HepG2 (cell line): Measurements from ENCODE around the gene STXBP4. TPM values are rescaled to one million over a fixed set of nuclear protein-coding genes. Genes with fewer than 3 reads are reported as not detected.

ENCODE experiments used
- ATAC-seq: fragments of 200-7000 bp; cut with Tn5 transposase; 3 replicates; pipeline ENCODE4 v1.9.1; 2020; ENCODE audit warnings: mild to moderate bottlenecking, moderate library complexity
- BruUV-seq: library from RNA; stranded (reverse); fragments of 400-500 nt; replicated peaks from 2 replicates; lab custom pipeline; 2021; lab: Mats Ljungman, UMichigan
- CTCF ChIA-PET: fragments of 300-600 bp; formaldehyde crosslinking; extraction: SDS; loops from one replicate; lab custom pipeline; 2021; ENCODE audit warnings: low total read pairs, inconsistent platforms, low intra/inter-chr PET ratio; lab: Yijun Ruan, JAX
- POLR2A ChIA-PET: fragments of 350-600 bp; sonication (Branson Sonifier 250); formaldehyde crosslinking; loops from one replicate; lab custom pipeline; 2020; ENCODE audit warnings: antibody characterized with exemption, inconsistent platforms; lab: Yijun Ruan, JAX
- DNase-seq: peaks from one replicate; pipeline ENCODE4 v3.0.0-alpha.2; 2015; ENCODE audit warnings: low spot score
- FAIRE-seq: peaks from 3 replicates; lab custom pipeline; 2011; peaks lifted over from hg19 to GRCh38; lab: Jason Lieb, UNC
- H2AFZ ChIP-seq: one replicate; pipeline ENCODE4 v1.6.1; 2011; ENCODE audit warnings: low read length, inconsistent platforms
- H3K27ac ChIP-seq: fragments of 300-600 bp; 3 replicates; pipeline ENCODE4 v1.8.0; 2011; ENCODE audit warnings: mixed run types, mild to moderate bottlenecking, mixed read lengths, low read length, inconsistent platforms; ENCODE audit not compliant: insufficient read depth; ENCODE audit errors: extremely low read length
- H3K27me3 ChIP-seq, 2 experiments: fragments of 200-600 bp in 1 of 2; 2 replicates in 1 of 2; 3 replicates in 1 of 2; pipeline versions ENCODE4 v1.6.0 to v1.8.0; 2011; ENCODE audit warnings: low read length in 2 of 2, mild to moderate bottlenecking in 2 of 2, moderate library complexity in 2 of 2, inconsistent platforms in 1 of 2; ENCODE audit not compliant: insufficient read depth in 2 of 2, control insufficient read depth in 1 of 2
- H3K36me3 ChIP-seq, 2 experiments: fragments of 200-600 bp in 1 of 2; replicated peaks in 1 of 2; 2 replicates in 1 of 2; 3 replicates in 1 of 2; pipeline versions ENCODE4 v1.5.1 to v1.8.0; 2011; ENCODE audit warnings: low read length in 2 of 2, inconsistent platforms in 1 of 2; ENCODE audit not compliant: insufficient read depth in 2 of 2, control insufficient read depth in 1 of 2
- H3K4me1 ChIP-seq: 2 replicates; pipeline ENCODE4 v1.5.1; 2012; ENCODE audit warnings: low read length, inconsistent platforms; ENCODE audit not compliant: insufficient read depth
- H3K4me2 ChIP-seq: 2 replicates; pipeline ENCODE4 v1.6.0; 2011; ENCODE audit warnings: low read depth, low read length, inconsistent platforms
- H3K4me3 ChIP-seq, 3 experiments: fragments of 200-600 bp in 1 of 3; sonication (generic), shearing (Covaris generic) in 1 of 3; replicated peaks in 1 of 3; 2 replicates each; pipeline ENCODE4 v1.5.1; 2011 to 2016; ENCODE audit warnings: low read length in 3 of 3, inconsistent platforms in 2 of 3, low read depth in 2 of 3, mild to moderate bottlenecking in 2 of 3, control low read depth in 1 of 3, mixed read lengths in 1 of 3; ENCODE audit not compliant: insufficient read depth in 1 of 3
- H3K79me2 ChIP-seq: one replicate; pipeline ENCODE4 v1.6.1; 2011; ENCODE audit warnings: low read length, inconsistent platforms; ENCODE audit not compliant: insufficient read depth
- H3K9ac ChIP-seq: 2 replicates; pipeline ENCODE4 v1.6.0; 2011; ENCODE audit warnings: mild to moderate bottlenecking, low read depth, low read length, inconsistent platforms; ENCODE audit not compliant: insufficient read depth
- H3K9me3 ChIP-seq: 2 replicates; pipeline ENCODE4 v1.5.1; 2012; ENCODE audit warnings: mild to moderate bottlenecking, low read length
- H4K20me1 ChIP-seq: 2 replicates; pipeline ENCODE4 v1.6.0; 2011; ENCODE audit warnings: inconsistent platforms, mild to moderate bottlenecking, low read length, moderate library complexity; ENCODE audit not compliant: insufficient read depth
- JUND ChIP-seq: sonication (generic); formaldehyde crosslinking; IDR thresholded peaks from 2 replicates; pipeline ENCODE4 v1.8.0; 2022; ENCODE audit warnings: mild to moderate bottlenecking, missing genetic modification reagents
- SRF ChIP-seq: IDR thresholded peaks from 2 replicates; pipeline ENCODE4 v1.6.1; 2011; ENCODE audit warnings: mild to moderate bottlenecking, low read depth, low read length, moderate library complexity
- ZNF232 ChIP-seq: sonication (generic); formaldehyde crosslinking; IDR thresholded peaks from 2 replicates; pipeline ENCODE4 v1.4.0; 2020; ENCODE audit warnings: missing genetic modification reagents, borderline replicate concordance
- WGBS: methylation state at CpG from one replicate; pipeline ENCODE4 v1.1.6; 2017; ENCODE audit warnings: low lambda C conversion rate; 5-methylcytosine and 5-hydroxymethylcytosine counted together
- in situ Hi-C: cut with HindIII; loops from 2 replicates; pipeline ENCODE4 v1.10.0; 2017; ENCODE audit warnings: low pct_unique_long_range_greater_than_20kb; ENCODE audit not compliant: extremely low pct_ligation_motif_present
- intact Hi-C: fragments of 100-400 bp; cut with micrococcal nuclease; formaldehyde crosslinking; loops from one replicate; pipeline ENCODE4 v1.10.0; 2022; ENCODE audit not compliant: unreplicated experiment
- polyA plus RNA-seq, 8 experiments: library from polyadenylated mRNA; depleted of rRNA in 3 of 8; stranded (reverse) in 7 of 8; unstranded in 1 of 8; fragments of >200 nt; fragmentation: Illumina TruSeq in 4 of 8; extraction: Trizol in 4 of 8; gene quantifications; 2 replicates each; pipeline versions ENCODE4 v1.2.1 to v1.2.3, GENCODE V29; 2011 to 2016; ENCODE audit warnings: low read depth in 4 of 8, missing spikeins in 1 of 8, mixed read lengths in 1 of 8; ENCODE audit not compliant: insufficient read depth in 1 of 8
- total RNA-seq, 5 experiments: library from RNA; depleted of rRNA; stranded (reverse); fragments of >200 nt; fragmentation: Illumina TruSeq; extraction: Trizol; gene quantifications; 2 replicates each; pipeline ENCODE4 v1.2.3, GENCODE V29; 2016; ENCODE audit warnings: low read depth in 1 of 5
- TF ChIP-seq, protein P1 (sequence below): sonication (generic); formaldehyde crosslinking; IDR thresholded peaks from 2 replicates; pipeline ENCODE4 v1.4.0; 2020; ENCODE audit warnings: mild to moderate bottlenecking, missing genetic modification reagents
- TF ChIP-seq, protein P2 (sequence below): sonication (generic); formaldehyde crosslinking; IDR thresholded peaks from 2 replicates; pipeline ENCODE4 v1.8.0; 2022; ENCODE audit warnings: mild to moderate bottlenecking, missing genetic modification reagents
- TF ChIP-seq, protein P3 (sequence below): sonication (generic); formaldehyde crosslinking; IDR thresholded peaks from 2 replicates; pipeline ENCODE4 v1.9.0; 2022; ENCODE audit warnings: missing genetic modification reagents, mild to moderate bottlenecking, borderline replicate concordance
- TF ChIP-seq, protein P4 (sequence below): sonication (generic); formaldehyde crosslinking; IDR thresholded peaks from 2 replicates; pipeline ENCODE4 v1.8.1; 2023; ENCODE audit warnings: mild to moderate bottlenecking, missing genetic modification reagents

The STXBP4 gene
- total and polyA plus RNA-seq, 2 of the 13 experiments (the other 11 are each of a cell fraction or from before 2014, with no cell fraction given) = 8.5 to 36.1 TPM

DNA sequence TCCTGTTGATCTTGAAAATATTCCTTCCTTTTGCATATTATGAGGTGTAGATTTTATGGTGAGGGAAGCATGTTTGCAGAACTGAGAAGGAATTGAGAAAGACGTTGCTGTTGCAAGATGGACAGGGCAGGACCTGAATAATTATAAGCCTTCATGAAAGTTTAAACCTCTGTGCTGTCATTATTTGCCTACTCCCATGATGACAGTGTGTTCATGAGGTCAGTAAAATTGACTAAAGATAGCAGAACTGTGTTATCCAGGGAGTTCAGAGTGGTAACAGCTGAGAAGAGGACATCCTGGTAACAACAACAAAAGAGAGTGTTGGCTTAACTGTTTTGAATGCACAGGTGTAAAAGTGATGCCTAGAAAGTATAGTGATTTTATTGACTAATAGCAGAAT lies 250.9 kb downstream of the STXBP4 start:
- H3K36me3 ChIP-seq = no peaks in the 10 kb centered on the region
- H3K79me2 ChIP-seq = no peaks in the 10 kb centered on the region
- ATAC-seq (no peak), FAIRE-seq (no peak), DNase-seq (no peak)
- no TSS peak for BruUV-seq
- no peak overlapping the region for H2AFZ ChIP-seq
- no peak overlapping the region for H3K4me3 ChIP-seq
- peaks cover 6% of the 10 kb centered on the region; the same call in 1 of the 2 replicates for H3K4me1 ChIP-seq
- ChIA-PET POLR2A (no interaction called here), CTCF (no interaction called here)
- in situ Hi-C loops (no loop called here), intact Hi-C loops (no loop called here)
- WGBS = 5% methylated on average over 1 of the region's 1 CpG
- no peak overlapping the region for H3K27ac ChIP-seq
- H3K27me3 ChIP-seq = peaks cover 0 to 1% of the 10 kb centered on the region in 2 experiments; a peak in 3 of 5 replicates
- H3K9ac ChIP-seq = no peak overlapping the region
- no peaks in the 10 kb centered on the region for H4K20me1 ChIP-seq
- no peak overlapping the region for H3K4me2 ChIP-seq
- TF ChIP-seq ZNF232 = no peak
- TF ChIP-seq, protein P1, sequence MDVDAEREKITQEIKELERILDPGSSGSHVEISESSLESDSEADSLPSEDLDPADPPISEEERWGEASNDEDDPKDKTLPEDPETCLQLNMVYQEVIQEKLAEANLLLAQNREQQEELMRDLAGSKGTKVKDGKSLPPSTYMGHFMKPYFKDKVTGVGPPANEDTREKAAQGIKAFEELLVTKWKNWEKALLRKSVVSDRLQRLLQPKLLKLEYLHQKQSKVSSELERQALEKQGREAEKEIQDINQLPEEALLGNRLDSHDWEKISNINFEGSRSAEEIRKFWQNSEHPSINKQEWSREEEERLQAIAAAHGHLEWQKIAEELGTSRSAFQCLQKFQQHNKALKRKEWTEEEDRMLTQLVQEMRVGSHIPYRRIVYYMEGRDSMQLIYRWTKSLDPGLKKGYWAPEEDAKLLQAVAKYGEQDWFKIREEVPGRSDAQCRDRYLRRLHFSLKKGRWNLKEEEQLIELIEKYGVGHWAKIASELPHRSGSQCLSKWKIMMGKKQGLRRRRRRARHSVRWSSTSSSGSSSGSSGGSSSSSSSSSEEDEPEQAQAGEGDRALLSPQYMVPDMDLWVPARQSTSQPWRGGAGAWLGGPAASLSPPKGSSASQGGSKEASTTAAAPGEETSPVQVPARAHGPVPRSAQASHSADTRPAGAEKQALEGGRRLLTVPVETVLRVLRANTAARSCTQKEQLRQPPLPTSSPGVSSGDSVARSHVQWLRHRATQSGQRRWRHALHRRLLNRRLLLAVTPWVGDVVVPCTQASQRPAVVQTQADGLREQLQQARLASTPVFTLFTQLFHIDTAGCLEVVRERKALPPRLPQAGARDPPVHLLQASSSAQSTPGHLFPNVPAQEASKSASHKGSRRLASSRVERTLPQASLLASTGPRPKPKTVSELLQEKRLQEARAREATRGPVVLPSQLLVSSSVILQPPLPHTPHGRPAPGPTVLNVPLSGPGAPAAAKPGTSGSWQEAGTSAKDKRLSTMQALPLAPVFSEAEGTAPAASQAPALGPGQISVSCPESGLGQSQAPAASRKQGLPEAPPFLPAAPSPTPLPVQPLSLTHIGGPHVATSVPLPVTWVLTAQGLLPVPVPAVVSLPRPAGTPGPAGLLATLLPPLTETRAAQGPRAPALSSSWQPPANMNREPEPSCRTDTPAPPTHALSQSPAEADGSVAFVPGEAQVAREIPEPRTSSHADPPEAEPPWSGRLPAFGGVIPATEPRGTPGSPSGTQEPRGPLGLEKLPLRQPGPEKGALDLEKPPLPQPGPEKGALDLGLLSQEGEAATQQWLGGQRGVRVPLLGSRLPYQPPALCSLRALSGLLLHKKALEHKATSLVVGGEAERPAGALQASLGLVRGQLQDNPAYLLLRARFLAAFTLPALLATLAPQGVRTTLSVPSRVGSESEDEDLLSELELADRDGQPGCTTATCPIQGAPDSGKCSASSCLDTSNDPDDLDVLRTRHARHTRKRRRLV (CRISPR knock-in tag) = no peak
- no peak for TF ChIP-seq SRF
- TF ChIP-seq, protein P2, sequence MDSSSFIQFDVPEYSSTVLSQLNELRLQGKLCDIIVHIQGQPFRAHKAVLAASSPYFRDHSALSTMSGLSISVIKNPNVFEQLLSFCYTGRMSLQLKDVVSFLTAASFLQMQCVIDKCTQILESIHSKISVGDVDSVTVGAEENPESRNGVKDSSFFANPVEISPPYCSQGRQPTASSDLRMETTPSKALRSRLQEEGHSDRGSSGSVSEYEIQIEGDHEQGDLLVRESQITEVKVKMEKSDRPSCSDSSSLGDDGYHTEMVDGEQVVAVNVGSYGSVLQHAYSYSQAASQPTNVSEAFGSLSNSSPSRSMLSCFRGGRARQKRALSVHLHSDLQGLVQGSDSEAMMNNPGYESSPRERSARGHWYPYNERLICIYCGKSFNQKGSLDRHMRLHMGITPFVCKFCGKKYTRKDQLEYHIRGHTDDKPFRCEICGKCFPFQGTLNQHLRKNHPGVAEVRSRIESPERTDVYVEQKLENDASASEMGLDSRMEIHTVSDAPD = no peak
- TF ChIP-seq, protein P3, sequence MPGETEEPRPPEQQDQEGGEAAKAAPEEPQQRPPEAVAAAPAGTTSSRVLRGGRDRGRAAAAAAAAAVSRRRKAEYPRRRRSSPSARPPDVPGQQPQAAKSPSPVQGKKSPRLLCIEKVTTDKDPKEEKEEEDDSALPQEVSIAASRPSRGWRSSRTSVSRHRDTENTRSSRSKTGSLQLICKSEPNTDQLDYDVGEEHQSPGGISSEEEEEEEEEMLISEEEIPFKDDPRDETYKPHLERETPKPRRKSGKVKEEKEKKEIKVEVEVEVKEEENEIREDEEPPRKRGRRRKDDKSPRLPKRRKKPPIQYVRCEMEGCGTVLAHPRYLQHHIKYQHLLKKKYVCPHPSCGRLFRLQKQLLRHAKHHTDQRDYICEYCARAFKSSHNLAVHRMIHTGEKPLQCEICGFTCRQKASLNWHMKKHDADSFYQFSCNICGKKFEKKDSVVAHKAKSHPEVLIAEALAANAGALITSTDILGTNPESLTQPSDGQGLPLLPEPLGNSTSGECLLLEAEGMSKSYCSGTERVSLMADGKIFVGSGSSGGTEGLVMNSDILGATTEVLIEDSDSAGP (CRISPR knock-in tag) = no peak
- TF ChIP-seq, protein P4, sequence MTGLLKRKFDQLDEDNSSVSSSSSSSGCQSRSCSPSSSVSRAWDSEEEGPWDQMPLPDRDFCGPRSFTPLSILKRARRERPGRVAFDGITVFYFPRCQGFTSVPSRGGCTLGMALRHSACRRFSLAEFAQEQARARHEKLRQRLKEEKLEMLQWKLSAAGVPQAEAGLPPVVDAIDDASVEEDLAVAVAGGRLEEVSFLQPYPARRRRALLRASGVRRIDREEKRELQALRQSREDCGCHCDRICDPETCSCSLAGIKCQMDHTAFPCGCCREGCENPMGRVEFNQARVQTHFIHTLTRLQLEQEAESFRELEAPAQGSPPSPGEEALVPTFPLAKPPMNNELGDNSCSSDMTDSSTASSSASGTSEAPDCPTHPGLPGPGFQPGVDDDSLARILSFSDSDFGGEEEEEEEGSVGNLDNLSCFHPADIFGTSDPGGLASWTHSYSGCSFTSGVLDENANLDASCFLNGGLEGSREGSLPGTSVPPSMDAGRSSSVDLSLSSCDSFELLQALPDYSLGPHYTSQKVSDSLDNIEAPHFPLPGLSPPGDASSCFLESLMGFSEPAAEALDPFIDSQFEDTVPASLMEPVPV = no peak
- TF ChIP-seq JUND (CRISPR knock-in tag) = no peak
- no peaks in the 10 kb centered on the region for H3K9me3 ChIP-seq
